ENCODE results near the gene GUCY1B1.
"Not testable (repeated sequence)": the region's sequence is repeated elsewhere in the genome, so short reads cannot be mapped to it uniquely, and the experiment has no call there.

GUCY1B1 gene

GRCh38 chr4:155781249-155781831 lies 22.5 kb downstream of the GUCY1B1 start:
- Histone ChIP-seq H3K27ac (no peak overlapping the region), H3K4me3 (no peak overlapping the region), H3K9ac (ENCODE audit: insufficient read length) (no peak overlapping the region), H3K36me3 (ENCODE audit: insufficient read depth, low read length) (no peaks in the 10 kb centered on the region), H3K9me3 (ENCODE audit: low read depth, low read length) (no peaks in the 10 kb centered on the region)
- DNase-seq (ENCODE audit: low read depth, low spot score), result no peak
- TF ChIP-seq EZH2 (IDR thresholded peaks at IDR 0.05) (no peak), POLR2AphosphoS5 (IDR thresholded peaks at IDR 0.05; ENCODE audit: borderline replicate concordance, low read depth, low read length) (no peak), FOXP2 (optimal IDR thresholded peaks at IDR 0.05; ENCODE audit: control extremely low read depth, extremely low read length, insufficient read depth) (no peak)

- Histone ChIP-seq H3K36me3 (ENCODE audit: insufficient read depth, low read length) (no peaks in the 10 kb centered on the region), H3K9ac (ENCODE audit: insufficient read length) (no peak overlapping the region), H3K9me3 (ENCODE audit: low read depth, low read length) (no peaks in the 10 kb centered on the region), H3K4me3 (no peak overlapping the region), H3K27ac (no peak overlapping the region)
- TF ChIP-seq FOXP2 (optimal IDR thresholded peaks at IDR 0.05; ENCODE audit: control extremely low read depth, extremely low read length, insufficient read depth), result no peak
- no peak for TF ChIP-seq EZH2 (IDR thresholded peaks at IDR 0.05)
- TF ChIP-seq POLR2AphosphoS5 (IDR thresholded peaks at IDR 0.05; ENCODE audit: borderline replicate concordance, low read depth, low read length), result no peak
- no peak for DNase-seq (ENCODE audit: low read depth, low spot score)
Observed at GRCh38 chr4:155784637-155785036, 25.8 kb downstream of the GUCY1B1 start.

- no peaks in the 10 kb centered on the region for H3K36me3 ChIP-seq (ENCODE audit: insufficient read depth, low read length)
- no peak overlapping the region for H3K4me3 ChIP-seq
- no peak overlapping the region for H3K9ac ChIP-seq (ENCODE audit: insufficient read length)
- no peaks in the 10 kb centered on the region for H3K9me3 ChIP-seq (ENCODE audit: low read depth, low read length)
- no peak overlapping the region for H3K27ac ChIP-seq
- no peak for DNase-seq (ENCODE audit: low read depth, low spot score)
- TF ChIP-seq FOXP2 (optimal IDR thresholded peaks at IDR 0.05; ENCODE audit: control extremely low read depth, extremely low read length, insufficient read depth), result no peak
- TF ChIP-seq POLR2AphosphoS5 (IDR thresholded peaks at IDR 0.05; ENCODE audit: borderline replicate concordance, low read depth, low read length), result no peak
- TF ChIP-seq EZH2 (IDR thresholded peaks at IDR 0.05), result no peak
Observed at GRCh38 chr4:155785828-155786227, 27.0 kb downstream of the GUCY1B1 start.

- H3K36me3 ChIP-seq (ENCODE audit: insufficient read depth, low read length), result no peaks in the 10 kb centered on the region
- no peak overlapping the region for H3K9ac ChIP-seq (ENCODE audit: insufficient read length)
- no peaks in the 10 kb centered on the region for H3K9me3 ChIP-seq (ENCODE audit: low read depth, low read length)
- peak; percentile 32 for DNase-seq (ENCODE audit: low read depth, low spot score)
- H3K4me3 ChIP-seq, result no peak overlapping the region
- H3K27ac ChIP-seq, result no peak overlapping the region
- TF ChIP-seq FOXP2 (optimal IDR thresholded peaks at IDR 0.05; ENCODE audit: control extremely low read depth, extremely low read length, insufficient read depth) (no peak), EZH2 (IDR thresholded peaks at IDR 0.05) (no peak), POLR2AphosphoS5 (IDR thresholded peaks at IDR 0.05; ENCODE audit: borderline replicate concordance, low read depth, low read length) (no peak)
Observed at GRCh38 chr4:155787113-155787710, 28.4 kb downstream of the GUCY1B1 start.

- DNase-seq (ENCODE audit: low read depth, low spot score), result no peak
- H3K27ac ChIP-seq, result no peak overlapping the region
- H3K36me3 ChIP-seq (ENCODE audit: insufficient read depth, low read length), result no peaks in the 10 kb centered on the region
- no peak overlapping the region for H3K4me3 ChIP-seq
- H3K9ac ChIP-seq (ENCODE audit: insufficient read length), result no peak overlapping the region
- no peak for TF ChIP-seq FOXP2 (optimal IDR thresholded peaks at IDR 0.05; ENCODE audit: control extremely low read depth, extremely low read length, insufficient read depth)
- TF ChIP-seq POLR2AphosphoS5 (IDR thresholded peaks at IDR 0.05; ENCODE audit: borderline replicate concordance, low read depth, low read length), result no peak
- no peak for TF ChIP-seq EZH2 (IDR thresholded peaks at IDR 0.05)
- no peaks in the 10 kb centered on the region for H3K9me3 ChIP-seq (ENCODE audit: low read depth, low read length)
Observed at GRCh38 chr4:155789391-155789790, 30.6 kb downstream of the GUCY1B1 start.

- Histone ChIP-seq H3K36me3 (ENCODE audit: insufficient read depth, low read length) (no peaks in the 10 kb centered on the region), H3K27ac (no peak overlapping the region), H3K4me3 (no peak overlapping the region), H3K9ac (ENCODE audit: insufficient read length) (no peak overlapping the region), H3K9me3 (ENCODE audit: low read depth, low read length) (no peaks in the 10 kb centered on the region)
- no peak for DNase-seq (ENCODE audit: low read depth, low spot score)
- no peak for TF ChIP-seq FOXP2 (optimal IDR thresholded peaks at IDR 0.05; ENCODE audit: control extremely low read depth, extremely low read length, insufficient read depth)
- TF ChIP-seq EZH2 (IDR thresholded peaks at IDR 0.05), result no peak
- TF ChIP-seq POLR2AphosphoS5 (IDR thresholded peaks at IDR 0.05; ENCODE audit: borderline replicate concordance, low read depth, low read length), result no peak
Observed at GRCh38 chr4:155789982-155790381, 31.2 kb downstream of the GUCY1B1 start.

- TF ChIP-seq FOXP2 (optimal IDR thresholded peaks at IDR 0.05; ENCODE audit: control extremely low read depth, extremely low read length, insufficient read depth), result no peak
- TF ChIP-seq EZH2 (IDR thresholded peaks at IDR 0.05), result no peak
- no peak for TF ChIP-seq POLR2AphosphoS5 (IDR thresholded peaks at IDR 0.05; ENCODE audit: borderline replicate concordance, low read depth, low read length)
- no peak overlapping the region for H3K4me3 ChIP-seq
- H3K27ac ChIP-seq, result no peak overlapping the region
- no peak for DNase-seq (ENCODE audit: low read depth, low spot score)
- no peaks in the 10 kb centered on the region for H3K36me3 ChIP-seq (ENCODE audit: insufficient read depth, low read length)
- no peak overlapping the region for H3K9ac ChIP-seq (ENCODE audit: insufficient read length)
- H3K9me3 ChIP-seq (ENCODE audit: low read depth, low read length), result no peaks in the 10 kb centered on the region
Observed at GRCh38 chr4:155794589-155795236, 35.9 kb downstream of the GUCY1B1 start.

GRCh38 chr4:155795991-155796390 lies 37.2 kb downstream of the GUCY1B1 start:
- Histone ChIP-seq H3K4me3 (no peak overlapping the region), H3K9me3 (ENCODE audit: low read depth, low read length) (no peaks in the 10 kb centered on the region), H3K27ac (no peak overlapping the region), H3K36me3 (ENCODE audit: insufficient read depth, low read length) (no peaks in the 10 kb centered on the region), H3K9ac (ENCODE audit: insufficient read length) (no peak overlapping the region)
- TF ChIP-seq POLR2AphosphoS5 (IDR thresholded peaks at IDR 0.05; ENCODE audit: borderline replicate concordance, low read depth, low read length), result no peak
- no peak for TF ChIP-seq FOXP2 (optimal IDR thresholded peaks at IDR 0.05; ENCODE audit: control extremely low read depth, extremely low read length, insufficient read depth)
- no peak for TF ChIP-seq EZH2 (IDR thresholded peaks at IDR 0.05)
- no peak for DNase-seq (ENCODE audit: low read depth, low spot score)

- not testable (repeated sequence) for DNase-seq (ENCODE audit: low read depth, low spot score); H3K27ac ChIP-seq; H3K4me3 ChIP-seq; H3K9me3 ChIP-seq (ENCODE audit: low read depth, low read length); H3K36me3 ChIP-seq (ENCODE audit: insufficient read depth, low read length); H3K9ac ChIP-seq (ENCODE audit: insufficient read length)
Observed at GRCh38 chr4:155797581-155797980, 38.8 kb downstream of the GUCY1B1 start.

All from SK-N-MC (cell line).